Large intestine (tissue), 3 donors: Measurements from ENCODE around the gene ACTN4. TPM values are rescaled to one million over a fixed set of nuclear protein-coding genes. Genes with fewer than 3 reads are reported as not detected.

ENCODE experiments used
- DNase-seq, 2 donors: peaks; one replicate each; pipeline versions ENCODE4 v3.0.0 to v3.0.0-alpha.2; 2013
- H3K27ac ChIP-seq: one replicate; pipeline ENCODE4 v1.5.1; 2013; ENCODE audit warnings: low read length
- H3K27me3 ChIP-seq: 2 replicates; pipeline ENCODE4 v1.6.1; 2013; ENCODE audit warnings: low read length; ENCODE audit not compliant: control insufficient read depth, insufficient read depth
- H3K36me3 ChIP-seq: 2 replicates; pipeline ENCODE4 v1.6.1; 2013; ENCODE audit warnings: low read length; ENCODE audit not compliant: control insufficient read depth, insufficient read depth
- H3K4me1 ChIP-seq: one replicate; pipeline ENCODE4 v1.6.1; 2013; ENCODE audit warnings: low read length; ENCODE audit not compliant: control insufficient read depth, insufficient read depth
- H3K4me3 ChIP-seq: one replicate; pipeline ENCODE4 v1.5.1; 2013; ENCODE audit warnings: low read length
- H3K9me3 ChIP-seq: one replicate; pipeline ENCODE4 v1.6.1; 2013; ENCODE audit warnings: mild to moderate bottlenecking, low read depth, low read length, moderate library complexity; ENCODE audit not compliant: control insufficient read depth
- WGBS: methylation state at CpG from one replicate; pipeline ENCODE4 v1.1.5; 2013; ENCODE audit warnings: low lambda C conversion rate; ENCODE audit not compliant: insufficient coverage; 5-methylcytosine and 5-hydroxymethylcytosine counted together
- polyA plus RNA-seq: library from polyadenylated mRNA; unstranded; fragments of 120-200 nt; gene quantifications from one replicate; pipeline ENCODE4 v1.2.1, GENCODE V29; 2013

The ACTN4 gene
- polyA plus RNA-seq, 1 donor = 747 TPM

- H3K4me1 ChIP-seq = peaks cover 91% of the 10 kb centered on the region
- H3K9me3 ChIP-seq = no peaks in the 10 kb centered on the region
These were observed 54.1 kb downstream of the ACTN4 start for GRCh38 chr19:38701455-38702063.

DNA sequence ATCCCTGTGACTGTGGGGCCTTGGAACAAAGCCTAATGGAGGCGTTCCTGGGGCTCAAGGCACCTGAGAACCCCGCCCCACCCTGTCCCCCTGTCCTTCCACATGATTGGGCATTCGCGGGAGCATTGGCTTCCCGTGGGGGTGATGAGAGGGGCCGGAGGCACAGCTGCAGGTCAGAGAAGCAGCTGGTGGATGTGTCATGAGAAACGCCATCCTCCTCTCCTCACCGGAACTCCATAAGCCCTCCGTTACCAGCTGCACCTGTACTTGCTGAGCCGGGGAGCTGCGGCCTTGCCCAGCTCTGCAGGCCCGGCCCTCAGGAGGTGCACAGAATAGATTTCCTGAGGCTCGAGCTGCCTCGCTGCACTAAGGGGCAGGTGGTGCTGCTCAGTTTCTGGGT is 54.8 kb downstream of the ACTN4 start:
- H3K4me3 ChIP-seq = no peak overlapping the region
- H3K4me1 ChIP-seq = peaks cover 84% of the 10 kb centered on the region
- no CpG with 5 or more reads among the region's 14 CpGs for WGBS
- H3K36me3 ChIP-seq = peaks cover 96% of the 10 kb centered on the region
- no peaks in the 10 kb centered on the region for H3K9me3 ChIP-seq
- H3K27ac ChIP-seq = peak overlapping the region; percentile 99
- no peaks in the 10 kb centered on the region for H3K27me3 ChIP-seq
- peak in 1 of 2 donors; percentile 50 for DNase-seq

More at GRCh38 chr19:38701455-38702063, 54.1 kb downstream of the ACTN4 start:
- peak; percentile 97 to 99 for DNase-seq
- H3K4me3 ChIP-seq = no peak overlapping the region
- H3K27me3 ChIP-seq = no peaks in the 10 kb centered on the region
- H3K27ac ChIP-seq = peak overlapping the region; percentile 99
- no CpG with 5 or more reads among the region's 11 CpGs for WGBS
- H3K36me3 ChIP-seq = peaks cover 95% of the 10 kb centered on the region

GRCh38 chr19:38703509-38703908 is 56.1 kb downstream of the ACTN4 start:
- no CpG with 5 or more reads among the region's 14 CpGs for WGBS
- H3K36me3 ChIP-seq = peaks cover 96% of the 10 kb centered on the region

GRCh38 chr19:38704488-38705026 is 57.1 kb downstream of the ACTN4 start:
- 100% methylated on average over 2 of the region's 13 CpGs for WGBS
- Histone ChIP-seq H3K4me3 (no peak overlapping the region), H3K9me3 (no peaks in the 10 kb centered on the region), H3K27me3 (no peaks in the 10 kb centered on the region), H3K27ac (peak overlapping the region; percentile 99), H3K36me3 (peaks cover 98% of the 10 kb centered on the region), H3K4me1 (peaks cover 61% of the 10 kb centered on the region)
- DNase-seq = no peak

More at GRCh38 chr19:38703509-38703908, 56.1 kb downstream of the ACTN4 start:
- H3K27me3 ChIP-seq = no peaks in the 10 kb centered on the region
- H3K4me3 ChIP-seq = no peak overlapping the region
- peak overlapping the region; percentile 99 for H3K27ac ChIP-seq
- DNase-seq = no peak
- no peaks in the 10 kb centered on the region for H3K9me3 ChIP-seq
- peaks cover 72% of the 10 kb centered on the region for H3K4me1 ChIP-seq

DNA sequence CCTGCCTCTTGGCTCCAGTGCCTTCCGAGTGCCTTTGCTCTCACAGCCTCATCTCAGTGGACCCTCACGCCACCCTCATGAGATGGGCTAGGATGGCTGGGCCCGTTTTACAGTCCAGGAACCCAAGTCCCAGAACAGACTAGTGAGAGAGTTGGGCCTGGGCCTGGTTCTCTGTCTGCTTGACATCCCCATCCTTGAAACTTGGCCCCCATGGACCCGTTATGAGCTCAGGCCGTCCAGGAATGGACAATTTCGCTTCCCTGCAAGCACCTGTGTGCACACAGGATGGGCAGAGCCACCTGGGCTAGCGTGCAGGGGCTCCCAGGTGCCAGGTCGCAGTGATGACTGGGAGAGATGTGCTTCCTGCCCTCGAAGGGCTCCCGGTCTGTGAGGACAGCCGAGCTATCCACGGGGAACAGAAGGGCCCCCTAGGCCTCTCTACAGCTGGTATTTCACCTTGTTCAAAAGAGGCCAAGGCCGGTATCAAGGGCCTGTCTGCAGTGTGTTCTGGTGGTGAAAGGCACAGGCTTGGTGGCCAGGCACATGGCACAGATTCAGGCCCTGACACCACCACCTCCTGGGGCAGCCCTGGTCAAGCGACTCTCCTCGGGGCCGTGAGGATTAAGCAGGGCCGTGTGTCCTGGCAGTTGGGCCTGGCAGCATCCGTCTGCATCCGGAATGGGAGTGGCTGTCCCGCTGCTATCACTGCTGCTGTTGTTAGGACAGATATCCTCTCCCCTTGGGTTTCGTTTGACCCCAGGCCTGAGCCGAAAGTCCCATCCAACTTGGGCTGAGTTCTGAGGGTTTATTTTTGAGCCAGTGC is 58.0 kb downstream of the ACTN4 start:
- Histone ChIP-seq H3K4me3 (no peak overlapping the region), H3K4me1 (peaks cover 53% of the 10 kb centered on the region), H3K9me3 (no peaks in the 10 kb centered on the region), H3K36me3 (peaks cover 98% of the 10 kb centered on the region), H3K27ac (peak overlapping the region; percentile 99), H3K27me3 (no peaks in the 10 kb centered on the region)
- DNase-seq = no peak
- no CpG with 5 or more reads among the region's 22 CpGs for WGBS

DNA sequence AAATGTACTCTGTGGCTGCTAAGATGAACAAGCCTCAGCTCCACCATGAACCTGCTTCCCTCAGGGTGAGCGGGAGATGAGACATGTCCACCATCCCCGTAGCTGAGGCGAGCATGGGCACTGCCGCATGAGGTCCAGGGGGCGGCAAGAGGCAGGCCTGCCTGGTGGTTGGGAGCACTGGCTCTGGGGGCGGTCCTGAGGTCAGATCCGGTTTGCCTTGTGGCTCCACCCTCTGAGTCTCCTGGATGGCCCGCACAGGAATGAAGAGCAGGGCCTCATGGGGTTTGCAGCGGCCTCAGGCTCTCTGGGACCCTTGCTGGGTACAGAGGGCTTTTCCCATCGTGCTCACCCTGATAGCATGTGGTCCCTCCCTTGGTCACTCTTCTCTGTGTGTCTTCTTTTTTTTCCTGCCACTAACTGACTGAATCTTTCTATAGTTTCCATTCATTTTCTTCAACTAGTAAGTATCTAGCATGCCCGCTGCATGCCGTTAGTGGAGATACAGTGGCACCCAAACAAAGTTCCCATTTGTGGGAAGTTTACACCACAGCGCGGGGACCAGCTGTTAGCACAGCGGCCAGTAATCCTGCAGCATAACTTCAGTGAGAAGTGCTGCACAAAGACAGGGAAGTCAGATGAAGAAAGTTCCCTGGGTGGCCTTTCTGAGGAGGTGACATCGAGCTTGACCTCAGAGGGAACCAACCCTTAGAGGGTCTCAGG is 59.5 kb downstream of the ACTN4 start:
- no peak for DNase-seq
- H3K27me3 ChIP-seq = no peaks in the 10 kb centered on the region
- H3K27ac ChIP-seq = peak overlapping the region; percentile 99
- no peaks in the 10 kb centered on the region for H3K9me3 ChIP-seq
- H3K4me1 ChIP-seq = peaks cover 38% of the 10 kb centered on the region
- WGBS = 90% methylated on average over 2 of the region's 16 CpGs
- no peak overlapping the region for H3K4me3 ChIP-seq
- peaks cover 100% of the 10 kb centered on the region for H3K36me3 ChIP-seq

- Histone ChIP-seq H3K9me3 (no peaks in the 10 kb centered on the region), H3K4me1 (peaks cover 31% of the 10 kb centered on the region), H3K27me3 (no peaks in the 10 kb centered on the region), H3K36me3 (peaks cover 100% of the 10 kb centered on the region), H3K27ac (peak overlapping the region; percentile 99), H3K4me3 (no peak overlapping the region)
- no peak for DNase-seq
- no CpG with 5 or more reads among the region's 10 CpGs for WGBS
These were observed 60.2 kb downstream of the ACTN4 start for GRCh38 chr19:38707512-38708114.

DNA sequence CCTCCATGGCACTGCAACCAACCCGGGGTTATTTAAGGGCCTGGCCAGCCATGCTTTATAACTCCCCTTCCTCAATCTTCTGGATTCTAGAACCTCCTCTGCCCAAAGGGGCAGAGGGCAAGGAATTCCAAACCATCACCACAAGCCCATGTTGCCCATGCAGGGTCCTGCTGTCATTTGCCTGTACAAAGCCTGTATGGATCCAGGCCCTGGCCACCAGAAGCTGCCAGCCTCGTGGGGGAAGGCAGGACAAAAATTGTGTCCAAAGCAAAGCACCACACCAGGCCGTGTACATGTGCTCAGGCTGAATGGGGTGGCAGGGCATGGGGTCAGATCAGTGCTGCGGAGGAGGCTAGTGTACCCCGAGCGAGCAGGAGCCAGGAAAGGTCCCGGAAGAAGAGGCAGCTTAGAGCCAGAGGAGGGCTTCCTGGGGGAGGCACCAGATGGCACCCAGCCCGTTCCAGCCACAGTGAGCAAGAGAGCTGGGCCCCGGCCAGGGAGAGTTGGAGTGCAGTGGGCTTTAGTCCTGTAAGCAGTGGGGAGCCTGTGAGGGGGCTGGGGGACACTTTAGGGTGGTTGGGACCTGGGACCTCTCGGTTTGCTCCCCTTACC is 61.1 kb downstream of the ACTN4 start:
- Histone ChIP-seq H3K27ac (peak overlapping the region; percentile 47), H3K9me3 (no peaks in the 10 kb centered on the region), H3K4me1 (peaks cover 22% of the 10 kb centered on the region), H3K27me3 (no peaks in the 10 kb centered on the region), H3K36me3 (peaks cover 100% of the 10 kb centered on the region), H3K4me3 (no peak overlapping the region)
- no peak for DNase-seq
- no CpG with 5 or more reads among the region's 10 CpGs for WGBS

DNA sequence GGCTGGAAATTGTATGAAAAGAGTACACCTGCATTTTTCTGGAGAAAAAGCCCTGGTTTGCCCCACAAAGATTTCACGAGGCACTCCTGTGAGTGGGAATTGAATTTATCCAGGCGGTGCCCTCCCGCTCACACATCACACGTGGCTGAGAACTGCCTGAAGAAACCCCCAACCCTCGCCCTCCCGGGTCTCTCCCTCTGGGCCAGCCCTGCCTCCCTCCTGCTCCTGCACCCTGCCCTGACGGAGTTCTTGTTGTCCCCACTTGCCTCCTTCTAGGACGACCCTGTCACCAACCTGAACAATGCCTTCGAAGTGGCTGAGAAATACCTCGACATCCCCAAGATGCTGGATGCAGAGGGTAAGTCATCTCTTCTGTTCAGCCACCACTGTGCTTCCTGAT is 61.7 kb downstream of the ACTN4 start:
- no peaks in the 10 kb centered on the region for H3K27me3 ChIP-seq
- H3K9me3 ChIP-seq = no peaks in the 10 kb centered on the region
- peaks cover 100% of the 10 kb centered on the region for H3K36me3 ChIP-seq
- H3K4me3 ChIP-seq = no peak overlapping the region
- no CpG with 5 or more reads among the region's 10 CpGs for WGBS
- DNase-seq = no peak
- peaks cover 16% of the 10 kb centered on the region for H3K4me1 ChIP-seq
- peak overlapping the region; percentile 47 for H3K27ac ChIP-seq
